ENCODE measurements around the gene HOXB5.

Gene HOXB5

DNA sequence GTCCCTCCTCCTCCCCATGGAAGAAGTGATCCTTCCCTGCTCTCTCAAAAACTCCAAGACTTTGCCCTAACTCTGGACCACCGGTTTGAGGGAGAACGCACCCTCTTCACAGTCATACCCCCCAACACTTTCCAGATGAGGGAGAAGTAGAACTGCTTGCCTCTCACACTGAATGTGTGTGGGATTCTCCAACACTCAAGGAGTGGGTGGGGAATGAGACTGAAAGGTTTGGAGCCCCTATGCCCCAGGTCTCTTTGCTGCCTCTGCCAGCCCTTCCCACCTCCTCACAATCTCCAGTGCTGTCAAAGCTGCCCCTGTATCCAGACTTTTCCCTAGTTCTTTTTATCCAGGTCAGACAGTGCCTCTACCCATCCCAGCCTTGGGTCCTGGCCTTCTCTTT lies 26.9 kb downstream of the HOXB5 start:
- H3K4me1 ChIP-seq (ENCODE audit: insufficient read depth, low read length, poor library complexity, severe bottlenecking): peaks cover 88% of the 10 kb centered on the region
- H4K20me1 ChIP-seq (ENCODE audit: insufficient read depth, low read length, poor library complexity, severe bottlenecking): peaks cover 82% of the 10 kb centered on the region
- peak overlapping the region; percentile 89 for H3K4me3 ChIP-seq (ENCODE audit: low read length, poor library complexity, severe bottlenecking)
- H3F3A ChIP-seq (ENCODE audit: low read depth): peaks cover 11% of the 10 kb centered on the region
- H3K79me2 ChIP-seq (ENCODE audit: insufficient read depth, low read length): peaks cover 100% of the 10 kb centered on the region
- no peaks in the 10 kb centered on the region for H3K27me3 ChIP-seq (ENCODE audit: insufficient read depth, low read length, poor library complexity, severe bottlenecking)
- H3K9me2 ChIP-seq (replicated peaks; ENCODE audit: low read depth, low read length): no peaks in the 10 kb centered on the region
- H2AFZ ChIP-seq (ENCODE audit: low read length): no peak overlapping the region
- TF ChIP-seq, protein P1, sequence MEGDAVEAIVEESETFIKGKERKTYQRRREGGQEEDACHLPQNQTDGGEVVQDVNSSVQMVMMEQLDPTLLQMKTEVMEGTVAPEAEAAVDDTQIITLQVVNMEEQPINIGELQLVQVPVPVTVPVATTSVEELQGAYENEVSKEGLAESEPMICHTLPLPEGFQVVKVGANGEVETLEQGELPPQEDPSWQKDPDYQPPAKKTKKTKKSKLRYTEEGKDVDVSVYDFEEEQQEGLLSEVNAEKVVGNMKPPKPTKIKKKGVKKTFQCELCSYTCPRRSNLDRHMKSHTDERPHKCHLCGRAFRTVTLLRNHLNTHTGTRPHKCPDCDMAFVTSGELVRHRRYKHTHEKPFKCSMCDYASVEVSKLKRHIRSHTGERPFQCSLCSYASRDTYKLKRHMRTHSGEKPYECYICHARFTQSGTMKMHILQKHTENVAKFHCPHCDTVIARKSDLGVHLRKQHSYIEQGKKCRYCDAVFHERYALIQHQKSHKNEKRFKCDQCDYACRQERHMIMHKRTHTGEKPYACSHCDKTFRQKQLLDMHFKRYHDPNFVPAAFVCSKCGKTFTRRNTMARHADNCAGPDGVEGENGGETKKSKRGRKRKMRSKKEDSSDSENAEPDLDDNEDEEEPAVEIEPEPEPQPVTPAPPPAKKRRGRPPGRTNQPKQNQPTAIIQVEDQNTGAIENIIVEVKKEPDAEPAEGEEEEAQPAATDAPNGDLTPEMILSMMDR (conservative IDR thresholded peaks at IDR 0.05; ENCODE audit: low read length): no peak
- TF ChIP-seq EZH2phosphoT487 (IDR thresholded peaks at IDR 0.05; ENCODE audit: borderline replicate concordance): no peak
- peak overlapping the region; percentile 98 for H3K4me2 ChIP-seq (ENCODE audit: low read depth, low read length, poor library complexity, severe bottlenecking)
- no peaks in the 10 kb centered on the region for H3K9me3 ChIP-seq (ENCODE audit: insufficient read depth, low read depth, low read length)
- H3K9ac ChIP-seq (ENCODE audit: low read depth, low read length, poor library complexity, severe bottlenecking): peak overlapping the region; percentile 95
- H3K36me3 ChIP-seq (ENCODE audit: insufficient read depth, low read length): peaks cover 82% of the 10 kb centered on the region

DNA sequence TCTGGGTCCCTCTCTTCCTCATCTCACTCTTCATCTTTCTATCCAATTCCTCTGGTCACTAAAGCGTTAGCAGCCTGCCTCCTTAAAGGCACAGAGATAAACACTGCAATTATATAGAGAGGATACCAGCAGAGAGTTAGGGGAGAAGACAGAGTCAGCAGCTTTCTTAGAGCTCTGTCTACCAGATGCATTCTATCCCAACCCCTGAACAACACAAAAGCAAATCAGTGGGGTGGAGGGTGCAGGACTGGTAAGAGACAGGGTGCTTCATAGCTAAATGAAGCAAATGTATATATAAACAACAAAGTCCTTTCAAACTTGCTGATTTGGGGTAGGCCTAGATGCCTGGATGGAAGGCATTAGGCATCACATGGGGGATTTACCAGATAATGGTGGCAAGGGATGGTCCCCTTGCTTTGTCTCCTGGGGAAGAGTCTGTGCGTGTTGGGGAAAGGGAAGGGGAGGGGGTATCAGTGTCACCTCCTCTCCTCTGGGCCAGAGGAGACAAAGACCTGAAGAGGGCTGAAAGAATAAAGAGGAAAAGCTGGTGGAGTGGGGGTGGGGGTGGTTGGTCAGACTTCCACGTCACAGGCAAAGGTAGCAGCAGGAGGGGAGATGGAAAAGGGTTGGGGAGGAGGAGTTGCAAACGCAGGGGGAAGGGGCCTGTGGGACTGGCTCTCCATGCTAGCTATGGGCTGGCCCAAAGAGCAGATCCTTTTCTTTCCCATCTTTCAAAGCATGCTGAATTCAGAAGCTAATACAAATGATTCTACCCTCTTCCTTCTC lies 27.5 kb downstream of the HOXB5 start:
- TF ChIP-seq, protein P1 (conservative IDR thresholded peaks at IDR 0.05; ENCODE audit: low read length): no peak
- no peak for TF ChIP-seq EZH2phosphoT487 (IDR thresholded peaks at IDR 0.05; ENCODE audit: borderline replicate concordance)
- Histone ChIP-seq H3K4me1 (ENCODE audit: insufficient read depth, low read length, poor library complexity, severe bottlenecking) (peaks cover 89% of the 10 kb centered on the region), H3K36me3 (ENCODE audit: insufficient read depth, low read length) (peaks cover 82% of the 10 kb centered on the region), H3K9me2 (replicated peaks; ENCODE audit: low read depth, low read length) (no peaks in the 10 kb centered on the region), H2AFZ (ENCODE audit: low read length) (no peak overlapping the region), H3K79me2 (ENCODE audit: insufficient read depth, low read length) (peaks cover 100% of the 10 kb centered on the region), H3K27me3 (ENCODE audit: insufficient read depth, low read length, poor library complexity, severe bottlenecking) (no peaks in the 10 kb centered on the region), H4K20me1 (ENCODE audit: insufficient read depth, low read length, poor library complexity, severe bottlenecking) (peaks cover 86% of the 10 kb centered on the region), H3K9ac (ENCODE audit: low read depth, low read length, poor library complexity, severe bottlenecking) (peak overlapping the region; percentile 95), H3K4me3 (ENCODE audit: low read length, poor library complexity, severe bottlenecking) (peak overlapping the region; percentile 89), H3K4me2 (ENCODE audit: low read depth, low read length, poor library complexity, severe bottlenecking) (peak overlapping the region; percentile 98), H3F3A (ENCODE audit: low read depth) (peaks cover 11% of the 10 kb centered on the region), H3K9me3 (ENCODE audit: insufficient read depth, low read depth, low read length) (no peaks in the 10 kb centered on the region)

DNA sequence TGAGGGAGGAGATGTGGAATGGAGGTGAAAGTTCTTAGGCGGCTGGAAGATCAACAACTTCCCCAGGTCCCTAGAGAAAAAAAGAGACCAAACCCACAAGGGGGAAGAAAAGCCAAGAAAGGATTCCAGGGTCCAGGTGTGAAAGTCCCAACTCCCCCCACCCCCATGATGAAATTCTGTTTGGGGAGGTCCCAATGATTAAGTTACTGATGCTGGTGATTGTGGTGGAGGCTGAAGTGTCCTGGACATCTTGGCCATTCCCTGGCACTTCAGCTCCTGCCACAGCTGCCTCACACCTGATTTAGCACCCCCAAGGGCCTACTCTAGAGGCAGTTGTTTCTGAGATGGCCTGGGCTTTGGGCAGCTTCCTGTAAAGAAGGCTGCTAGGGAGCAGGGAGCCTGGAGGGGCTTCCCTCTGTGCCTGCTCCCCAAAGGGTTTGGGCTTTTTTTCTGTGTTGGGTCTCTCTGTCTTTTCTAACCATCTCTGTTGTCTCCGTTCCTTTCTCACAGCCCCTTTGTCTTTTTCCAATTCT lies 28.5 kb downstream of the HOXB5 start:
- Histone ChIP-seq H3K4me2 (ENCODE audit: low read depth, low read length, poor library complexity, severe bottlenecking) (peak overlapping the region; percentile 98), H3F3A (ENCODE audit: low read depth) (peaks cover 11% of the 10 kb centered on the region), H3K27me3 (ENCODE audit: insufficient read depth, low read length, poor library complexity, severe bottlenecking) (no peaks in the 10 kb centered on the region), H3K36me3 (ENCODE audit: insufficient read depth, low read length) (peaks cover 78% of the 10 kb centered on the region), H2AFZ (ENCODE audit: low read length) (no peak overlapping the region), H3K79me2 (ENCODE audit: insufficient read depth, low read length) (peaks cover 100% of the 10 kb centered on the region), H3K9me2 (replicated peaks; ENCODE audit: low read depth, low read length) (no peaks in the 10 kb centered on the region), H4K20me1 (ENCODE audit: insufficient read depth, low read length, poor library complexity, severe bottlenecking) (peaks cover 87% of the 10 kb centered on the region), H3K9me3 (ENCODE audit: insufficient read depth, low read depth, low read length) (no peaks in the 10 kb centered on the region), H3K4me3 (ENCODE audit: low read length, poor library complexity, severe bottlenecking) (peak overlapping the region; percentile 89), H3K4me1 (ENCODE audit: insufficient read depth, low read length, poor library complexity, severe bottlenecking) (peaks cover 89% of the 10 kb centered on the region), H3K9ac (ENCODE audit: low read depth, low read length, poor library complexity, severe bottlenecking) (peak overlapping the region; percentile 95)
- TF ChIP-seq EZH2phosphoT487 (IDR thresholded peaks at IDR 0.05; ENCODE audit: borderline replicate concordance): no peak
- TF ChIP-seq, protein P1 (conservative IDR thresholded peaks at IDR 0.05; ENCODE audit: low read length): no peak

Measured in Loucy (cell line).